Measurements from ENCODE around the gene MORN1.

The MORN1 gene

GRCh38 chr1:2376261-2376741, 15.1 kb downstream of the MORN1 start:
- H3K4me3 ChIP-seq (ENCODE audit: low read depth, low read length), result no peak overlapping the region
- DNase-seq, result no peak
- H3K27me3 ChIP-seq, result no peaks in the 10 kb centered on the region
- peaks cover 3% of the 10 kb centered on the region; the same call in 1 of the 2 replicates for H3K4me1 ChIP-seq
- no peak for TF ChIP-seq CTCF (IDR thresholded peaks at IDR 0.05; ENCODE audit: low read depth, low read length)
- H3K9me3 ChIP-seq, result no peaks in the 10 kb centered on the region
- no peaks in the 10 kb centered on the region for H3K36me3 ChIP-seq

- no peaks in the 10 kb centered on the region for H3K36me3 ChIP-seq
- TF ChIP-seq CTCF (IDR thresholded peaks at IDR 0.05; ENCODE audit: low read depth, low read length), result no peak
These were observed 15.5 kb downstream of the MORN1 start for GRCh38 chr1:2375923-2376260.

DNA sequence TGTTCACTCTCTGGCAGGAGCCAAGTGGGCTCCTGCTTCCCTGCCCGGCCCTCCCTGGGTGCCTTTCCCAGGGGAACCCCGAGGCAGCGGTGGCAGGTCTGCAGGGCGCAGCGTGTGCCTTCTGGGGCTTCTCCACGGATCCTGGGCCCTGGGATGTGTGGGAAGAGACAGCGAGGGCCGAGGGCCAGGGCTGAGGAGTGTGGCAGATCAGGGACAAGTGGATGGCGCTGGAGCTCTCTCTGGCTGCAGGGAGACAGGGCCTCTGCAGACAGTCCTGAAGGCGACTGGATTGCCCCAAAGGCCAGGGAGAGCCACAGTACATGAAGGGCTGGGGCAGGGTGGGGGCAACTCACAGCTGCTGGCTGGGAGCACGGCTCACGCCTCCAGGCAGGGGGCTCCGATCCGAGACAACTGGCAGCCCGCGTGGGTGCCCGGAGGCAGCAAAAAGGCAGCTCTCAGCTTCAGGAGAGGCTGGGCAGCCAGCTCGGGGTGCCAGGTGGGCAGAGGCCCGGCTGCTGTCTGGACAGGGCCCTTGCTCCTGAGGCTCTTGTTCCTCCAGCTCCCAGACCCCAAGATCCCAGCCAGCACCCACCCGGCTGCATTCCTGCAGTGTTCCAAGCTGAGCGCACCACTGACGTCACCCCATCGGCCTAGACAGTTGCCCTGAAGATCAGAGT, 16.0 kb downstream of the MORN1 start:
- no peaks in the 10 kb centered on the region for H3K27me3 ChIP-seq
- DNase-seq, result no peak
- H3K4me3 ChIP-seq (ENCODE audit: low read depth, low read length), result no peak overlapping the region
- no peaks in the 10 kb centered on the region for H3K9me3 ChIP-seq
- TF ChIP-seq CTCF (IDR thresholded peaks at IDR 0.05; ENCODE audit: low read depth, low read length), result no peak
- no peaks in the 10 kb centered on the region for H3K4me1 ChIP-seq
- H3K36me3 ChIP-seq, result no peaks in the 10 kb centered on the region

More at GRCh38 chr1:2375923-2376260, 15.5 kb downstream of the MORN1 start:
- Histone ChIP-seq H3K27me3 (no peaks in the 10 kb centered on the region), H3K9me3 (no peaks in the 10 kb centered on the region), H3K4me3 (ENCODE audit: low read depth, low read length) (no peak overlapping the region), H3K4me1 (no peaks in the 10 kb centered on the region)
- DNase-seq, result no peak

- Histone ChIP-seq H3K36me3 (no peaks in the 10 kb centered on the region), H3K4me1 (no peaks in the 10 kb centered on the region), H3K27me3 (no peaks in the 10 kb centered on the region), H3K4me3 (ENCODE audit: low read depth, low read length) (no peak overlapping the region), H3K9me3 (no peaks in the 10 kb centered on the region)
- no peak for DNase-seq
- TF ChIP-seq CTCF (IDR thresholded peaks at IDR 0.05; ENCODE audit: low read depth, low read length), result no peak
These were observed 16.9 kb downstream of the MORN1 start for GRCh38 chr1:2374252-2375155.

DNA sequence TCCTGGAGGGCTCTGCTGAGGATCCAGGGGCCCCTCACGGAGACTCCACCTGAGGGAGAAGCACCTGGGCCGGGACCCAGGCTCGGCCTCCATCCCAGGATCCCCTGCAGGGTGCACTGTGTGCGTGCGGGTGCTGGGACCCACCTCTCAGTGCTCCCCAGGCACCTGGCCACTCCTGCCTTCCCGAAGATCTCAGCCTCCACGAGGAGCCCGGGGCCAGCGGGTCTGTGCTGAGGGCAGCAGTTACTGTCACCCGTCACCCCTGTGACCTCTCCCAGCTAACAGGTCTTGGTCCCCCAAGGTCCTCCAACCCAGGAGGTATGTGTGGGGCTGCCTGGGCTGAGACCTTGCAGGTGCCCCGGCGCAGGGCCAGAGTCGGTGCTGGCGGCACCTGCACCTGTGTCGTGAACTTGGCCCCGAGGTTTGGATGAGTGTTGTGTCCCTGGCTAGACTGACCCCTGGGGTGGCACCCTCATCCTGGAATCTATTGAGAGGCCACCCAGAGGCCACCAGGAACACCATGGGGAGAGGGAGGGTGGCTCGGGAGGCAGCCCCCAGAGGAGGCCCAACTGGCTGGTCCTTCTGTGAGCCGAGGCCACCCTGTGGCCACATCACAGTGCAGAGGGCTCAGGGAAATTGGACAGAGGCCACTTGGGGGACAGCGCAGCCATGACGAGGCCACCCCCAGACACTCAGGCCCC, 17.7 kb downstream of the MORN1 start:
- Histone ChIP-seq H3K36me3 (no peaks in the 10 kb centered on the region), H3K27me3 (no peaks in the 10 kb centered on the region), H3K4me3 (ENCODE audit: low read depth, low read length) (no peak overlapping the region), H3K4me1 (no peaks in the 10 kb centered on the region), H3K9me3 (no peaks in the 10 kb centered on the region)
- TF ChIP-seq CTCF (IDR thresholded peaks at IDR 0.05; ENCODE audit: low read depth, low read length), result no peak
- no peak for DNase-seq

Measured in BE2C (cell line).